SK-N-SH treated with all-trans-retinoic acid at 6 μM for 48 hours (cell line): ENCODE data around the gene CPS1.

Source experiments
- ZC3H10 ChIP-seq: fragments of 250-450 bp; sonication (Bioruptor Pico); IDR thresholded peaks from 2 replicates; pipeline ENCODE4 v1.5.1; 2021; ENCODE audit warnings: mild to moderate bottlenecking, moderate library complexity
- ZFP3 ChIP-seq: fragments of 250-450 bp; sonication (Bioruptor Pico); IDR thresholded peaks from 2 replicates; pipeline ENCODE4 v1.5.0; 2020; ENCODE audit warnings: mild to moderate bottlenecking, moderate library complexity

DNA sequence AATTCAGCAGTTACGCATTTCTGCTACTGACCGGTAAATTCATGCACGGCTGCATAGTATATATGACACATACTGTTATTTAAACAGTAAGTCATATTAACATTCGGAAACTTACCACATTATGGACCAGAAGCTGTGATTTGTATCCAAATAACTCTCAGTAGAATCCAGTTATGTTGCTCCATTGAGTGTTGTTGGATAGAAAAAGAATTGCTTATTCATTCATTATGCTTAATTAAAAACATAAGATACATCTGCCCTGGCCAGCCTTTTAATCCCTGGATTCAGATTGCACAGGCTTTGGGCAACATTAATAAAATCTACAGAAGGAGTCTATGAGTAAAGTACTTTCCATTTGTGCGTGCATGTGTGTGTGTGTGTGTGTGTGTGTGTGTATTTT is 111.3 kb downstream of the CPS1 start:
- TF ChIP-seq ZFP3 (CRISPR knock-in tag) = no peak
- no peak for TF ChIP-seq ZC3H10 (CRISPR knock-in tag)
